BJ (cell line): Measurements from ENCODE around the gene CD81. TPM values are rescaled to one million over a fixed set of nuclear protein-coding genes. Genes with fewer than 3 reads are reported as not detected.

ENCODE experiments used
- CTCF ChIA-PET: fragments of 350-600 bp; formaldehyde crosslinking; extraction: SDS; loops from one replicate; lab custom pipeline; 2021; ENCODE audit warnings: antibody characterized with exemption, inconsistent platforms; lab: Yijun Ruan, JAX
- POLR2A ChIA-PET: fragments of 300-600 bp; sonication (Branson Sonifier 250); formaldehyde crosslinking; extraction: SDS; loops from one replicate; lab custom pipeline; 2021; ENCODE audit warnings: antibody characterized with exemption; lab: Charles Lee
- DNase-seq: peaks from one replicate; pipeline ENCODE4 v3.0.0-alpha.2; 2011; ENCODE audit warnings: low read depth
- H3K27me3 ChIP-seq: 2 replicates; pipeline ENCODE4 v1.6.0; 2011; ENCODE audit warnings: low read length; ENCODE audit not compliant: control insufficient read depth, insufficient read depth
- H3K36me3 ChIP-seq: 2 replicates; pipeline ENCODE4 v1.5.1; 2011; ENCODE audit warnings: low read length; ENCODE audit not compliant: control insufficient read depth, insufficient read depth
- H3K4me3 ChIP-seq: 2 replicates; pipeline ENCODE4 v1.5.1; 2011; ENCODE audit warnings: low read depth, mild to moderate bottlenecking, control low read depth, low read length
- polyA plus RNA-seq: library from polyadenylated mRNA; depleted of rRNA; stranded (reverse); fragments of >200 nt; gene quantifications from 2 replicates; pipeline ENCODE4 v1.2.3, GENCODE V29; 2011
- TF ChIP-seq, protein P1 (sequence below): IDR thresholded peaks from 2 replicates; pipeline ENCODE4 v1.5.1; 2011; ENCODE audit warnings: low read depth, mild to moderate bottlenecking, control low read depth, inconsistent platforms, low read length, moderate library complexity; ENCODE audit not compliant: insufficient read depth

The CD81 gene
- polyA plus RNA-seq, 1 experiment = 875 TPM

DNA sequence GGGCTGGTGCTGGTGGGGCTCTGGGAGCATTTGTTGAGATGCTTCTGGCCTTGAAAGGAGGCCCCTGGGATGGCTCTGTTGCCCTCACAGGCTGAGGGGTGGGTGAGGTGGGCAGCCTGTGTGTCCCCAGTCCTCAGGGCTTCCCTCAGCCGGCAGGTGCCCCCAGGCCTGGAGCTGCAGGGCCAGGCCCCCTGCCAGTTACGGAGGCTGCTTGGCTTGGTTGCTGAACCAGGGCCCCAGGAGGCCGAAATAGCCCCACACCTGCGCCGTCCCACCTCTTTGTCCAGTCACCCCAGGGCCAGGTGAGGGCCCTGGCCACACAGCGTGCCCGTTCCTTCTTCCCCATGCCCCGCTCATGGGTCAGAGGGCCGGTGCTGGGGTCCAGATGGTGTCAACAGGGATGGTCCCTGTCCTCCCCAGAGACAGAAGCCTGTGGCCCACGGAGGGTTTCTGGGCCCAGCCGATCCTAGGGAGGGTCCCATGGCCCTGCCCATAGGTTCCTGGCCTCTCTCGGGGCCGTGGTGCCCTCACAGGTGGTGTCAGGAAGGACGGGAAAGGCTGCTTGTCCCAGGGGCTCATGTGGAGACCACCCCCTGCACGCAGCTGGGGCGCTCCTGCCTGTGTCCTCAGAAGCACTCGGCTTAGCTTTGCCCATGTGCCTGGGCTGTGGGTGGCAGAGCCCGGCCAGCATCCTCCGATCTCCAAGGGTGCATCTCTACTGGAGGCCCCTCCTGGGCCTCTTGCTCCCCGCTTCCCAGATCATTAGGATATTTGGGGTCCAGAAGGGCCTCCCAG lies 14.3 kb downstream of the CD81 start:
- Histone ChIP-seq H3K4me3 (no peak overlapping the region), H3K27me3 (no peaks in the 10 kb centered on the region), H3K36me3 (peaks cover 47% of the 10 kb centered on the region)
- POLR2A ChIA-PET = interaction anchor here (0.6 to 1.2 kb wide), 4 partner anchors 9 to 85 kb away, joined by 6 to 13 read pairs (median 8); partner anchors contain the start of gene TSSC4
- no peak for DNase-seq
- TF ChIP-seq, protein P1, sequence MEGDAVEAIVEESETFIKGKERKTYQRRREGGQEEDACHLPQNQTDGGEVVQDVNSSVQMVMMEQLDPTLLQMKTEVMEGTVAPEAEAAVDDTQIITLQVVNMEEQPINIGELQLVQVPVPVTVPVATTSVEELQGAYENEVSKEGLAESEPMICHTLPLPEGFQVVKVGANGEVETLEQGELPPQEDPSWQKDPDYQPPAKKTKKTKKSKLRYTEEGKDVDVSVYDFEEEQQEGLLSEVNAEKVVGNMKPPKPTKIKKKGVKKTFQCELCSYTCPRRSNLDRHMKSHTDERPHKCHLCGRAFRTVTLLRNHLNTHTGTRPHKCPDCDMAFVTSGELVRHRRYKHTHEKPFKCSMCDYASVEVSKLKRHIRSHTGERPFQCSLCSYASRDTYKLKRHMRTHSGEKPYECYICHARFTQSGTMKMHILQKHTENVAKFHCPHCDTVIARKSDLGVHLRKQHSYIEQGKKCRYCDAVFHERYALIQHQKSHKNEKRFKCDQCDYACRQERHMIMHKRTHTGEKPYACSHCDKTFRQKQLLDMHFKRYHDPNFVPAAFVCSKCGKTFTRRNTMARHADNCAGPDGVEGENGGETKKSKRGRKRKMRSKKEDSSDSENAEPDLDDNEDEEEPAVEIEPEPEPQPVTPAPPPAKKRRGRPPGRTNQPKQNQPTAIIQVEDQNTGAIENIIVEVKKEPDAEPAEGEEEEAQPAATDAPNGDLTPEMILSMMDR = no peak
- CTCF ChIA-PET = interaction anchor here (0.7 to 1.9 kb wide), 4 partner anchors 8 to 36 kb away, joined by 3 to 4 read pairs (median 4); no protein-coding TSS in a partner anchor

DNA sequence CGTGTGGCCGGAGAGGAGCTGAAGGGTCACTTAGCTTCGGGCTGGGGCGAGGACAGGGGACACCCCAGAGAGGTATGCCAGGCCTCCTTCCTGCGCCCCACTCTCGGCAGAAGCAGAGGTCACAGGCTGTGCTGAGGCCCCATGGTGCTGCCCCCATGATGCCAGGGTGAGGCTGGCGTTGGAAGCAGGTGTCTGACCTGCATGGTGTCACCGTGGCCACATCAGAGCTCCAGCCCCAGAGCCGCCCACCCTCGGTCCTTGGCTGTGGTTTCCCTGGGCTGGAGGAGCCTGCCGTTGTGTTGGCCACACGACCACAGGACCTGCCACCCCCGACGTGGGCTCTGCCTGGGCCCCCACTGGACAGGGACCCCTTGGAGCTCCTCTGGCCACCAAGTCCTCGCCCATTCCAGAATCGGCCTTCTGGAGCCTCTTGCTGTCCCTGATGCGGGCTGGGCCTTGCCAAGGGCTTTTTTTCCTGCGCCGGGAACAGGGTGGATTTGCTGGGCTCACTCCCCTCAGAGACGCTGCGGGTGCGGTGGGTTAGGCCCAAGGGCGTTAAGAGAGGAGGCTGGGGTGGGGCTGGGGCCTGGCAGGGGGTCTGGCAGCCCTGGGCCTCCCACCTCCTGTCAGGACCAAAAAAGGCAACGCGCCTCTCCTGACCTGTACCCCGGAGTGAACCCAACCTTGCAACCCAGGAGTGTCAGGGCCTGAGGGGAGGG lies 15.3 kb downstream of the CD81 start:
- Histone ChIP-seq H3K36me3 (peaks cover 55% of the 10 kb centered on the region), H3K27me3 (no peaks in the 10 kb centered on the region), H3K4me3 (no peak overlapping the region)
- CTCF ChIA-PET = interaction anchor here (0.7 to 1.9 kb wide), 2 partner anchors 7 to 553 kb away, joined by 3 to 4 read pairs; no protein-coding TSS in a partner anchor
- POLR2A ChIA-PET = no interaction called here
- TF ChIP-seq, protein P1 = no peak
- no peak for DNase-seq

DNA sequence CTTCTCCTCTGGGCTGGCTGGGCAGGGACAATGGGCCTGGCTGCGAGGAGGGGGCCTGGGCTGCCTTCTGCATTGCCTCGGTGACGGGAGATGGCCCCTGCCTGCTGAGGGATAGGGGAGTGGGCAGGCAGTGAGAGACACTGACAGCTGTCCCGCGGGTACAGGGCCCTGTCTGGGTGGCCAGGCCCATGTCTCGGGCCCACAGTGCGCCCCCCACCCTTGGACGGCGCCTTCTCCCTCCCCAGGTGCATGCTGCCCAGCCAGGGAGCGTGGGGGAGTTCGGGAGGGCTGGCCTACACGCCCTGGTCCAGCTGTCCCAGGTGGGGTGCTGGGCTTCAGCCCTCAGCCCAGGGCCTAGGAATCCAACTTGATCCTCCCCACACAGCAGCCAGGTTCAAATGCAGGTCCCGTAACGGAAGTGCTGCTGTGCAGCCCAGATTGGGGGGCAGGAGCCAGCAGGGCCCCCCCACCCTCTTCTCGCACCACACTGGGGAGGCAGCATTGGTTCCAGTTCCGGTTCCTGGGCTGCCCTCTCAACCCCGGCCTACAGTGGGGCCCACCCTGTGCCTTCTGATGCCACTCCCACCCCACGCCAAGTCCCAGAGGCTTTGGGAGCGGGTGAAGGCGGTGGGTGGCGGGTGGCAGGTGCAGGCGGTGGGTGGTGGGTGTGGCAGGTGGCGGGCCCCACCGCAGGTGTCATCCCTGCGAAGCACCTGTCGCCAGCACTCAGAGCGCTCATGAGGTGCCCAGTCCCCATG lies 16.2 kb downstream of the CD81 start:
- H3K27me3 ChIP-seq = no peaks in the 10 kb centered on the region
- TF ChIP-seq, protein P1 = no peak
- peaks cover 52% of the 10 kb centered on the region for H3K36me3 ChIP-seq
- CTCF ChIA-PET = no interaction called here
- POLR2A ChIA-PET = no interaction called here
- no peak overlapping the region for H3K4me3 ChIP-seq
- no peak for DNase-seq

DNA sequence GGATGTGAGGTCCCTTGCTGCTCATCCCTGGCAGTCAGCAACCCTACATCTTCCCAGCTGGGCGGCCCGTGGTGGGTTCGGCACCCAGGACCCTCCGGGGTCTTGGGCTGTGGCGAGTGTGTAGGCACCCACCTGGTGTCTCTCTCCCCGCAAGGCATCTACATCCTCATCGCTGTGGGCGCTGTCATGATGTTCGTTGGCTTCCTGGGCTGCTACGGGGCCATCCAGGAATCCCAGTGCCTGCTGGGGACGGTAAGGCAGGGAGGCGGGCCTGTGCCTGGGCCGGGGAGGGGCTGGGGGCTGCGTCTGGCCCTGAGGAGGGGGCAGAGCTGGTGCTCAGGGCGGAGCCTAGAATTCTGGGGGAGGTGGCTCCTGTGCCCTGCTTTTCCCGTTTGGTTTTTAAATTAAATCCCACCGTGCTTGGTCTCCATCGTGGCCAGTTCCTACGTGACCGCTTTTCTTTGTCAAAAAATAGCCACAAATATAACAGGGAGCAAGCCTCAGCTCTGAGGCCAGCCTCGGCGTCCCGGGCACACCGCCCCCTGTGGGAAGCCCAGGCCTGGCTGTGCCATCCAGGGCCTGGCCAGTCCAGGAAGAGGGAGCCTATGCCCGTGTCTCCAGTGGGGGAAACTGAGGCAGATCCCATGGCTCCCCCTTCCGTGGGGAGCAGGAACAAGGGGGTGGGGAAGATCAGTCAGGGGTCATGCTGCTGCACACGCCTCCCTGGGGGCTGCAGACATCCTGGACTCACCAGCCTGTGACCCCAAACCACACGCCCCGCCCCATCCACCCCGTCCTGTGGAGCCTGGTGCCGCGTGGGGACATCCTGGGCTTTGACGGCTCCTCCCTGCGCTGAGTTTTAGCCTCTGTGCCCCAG lies 17.1 kb downstream of the CD81 start:
- ChIA-PET CTCF (no interaction called here), POLR2A (no interaction called here)

More for the DNA sequence above, 17.1 kb downstream of the CD81 start:
- TF ChIP-seq, protein P1 = no peak
- Histone ChIP-seq H3K36me3 (peaks cover 52% of the 10 kb centered on the region), H3K27me3 (no peaks in the 10 kb centered on the region), H3K4me3 (no peak overlapping the region)
- DNase-seq = no peak
